Stimulated activated CD8-positive, alpha-beta memory T cell treated with anti-CD3 and anti-CD28 coated beads, Interleukin-15, amount 100 ng/mL, for 4 hours (primary cell): ENCODE measurements around the gene TP53I3.
A peak's percentile ranks its signal among the peaks of the same experiment; 100 is the strongest.
"Not testable (repeated sequence)": the region's sequence is repeated elsewhere in the genome, so short reads cannot be mapped to it uniquely, and the experiment has no call there.

Experiments
- DNase-seq, 2 donors: peaks; one replicate each; pipeline ENCODE4 v3.0.0-alpha.2; 2020; ENCODE audit warnings: low read depth in 2 of 2

TP53I3 gene

DNA sequence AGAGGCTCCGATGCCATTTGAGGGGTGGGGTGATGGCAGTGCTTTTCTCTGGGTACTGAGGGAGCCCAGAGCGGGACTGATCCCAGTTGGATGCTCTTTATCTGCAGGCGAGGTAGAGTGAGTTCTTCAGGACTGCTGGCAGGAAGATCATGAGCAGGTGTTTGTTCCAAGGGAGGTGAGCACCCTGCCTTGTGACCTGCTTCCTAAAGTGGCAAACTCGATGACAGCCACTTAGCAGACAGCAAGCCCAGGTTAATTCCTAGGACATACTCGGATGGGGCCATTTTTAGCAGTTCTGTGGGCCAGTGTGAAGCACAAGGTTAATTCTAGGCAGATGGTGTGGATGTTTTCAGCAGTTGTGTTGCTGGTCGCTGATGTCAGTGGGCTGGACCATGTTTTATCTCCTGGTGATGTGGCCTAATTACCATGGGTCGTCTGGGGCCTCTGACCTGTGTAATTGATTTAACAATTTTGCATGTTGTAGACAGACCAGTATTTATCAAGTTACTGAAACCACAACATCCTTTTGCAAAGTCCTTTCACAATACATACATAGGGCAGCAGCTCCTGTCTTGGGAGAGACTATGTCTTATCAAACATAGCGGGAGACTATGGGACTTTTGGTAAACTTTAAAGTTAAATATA lies 30.1 kb downstream of the TP53I3 start:
- DNase-seq = no peak

GRCh38 chr2:24052951-24053350 lies 31.7 kb downstream of the TP53I3 start:
- no peak for DNase-seq

DNA sequence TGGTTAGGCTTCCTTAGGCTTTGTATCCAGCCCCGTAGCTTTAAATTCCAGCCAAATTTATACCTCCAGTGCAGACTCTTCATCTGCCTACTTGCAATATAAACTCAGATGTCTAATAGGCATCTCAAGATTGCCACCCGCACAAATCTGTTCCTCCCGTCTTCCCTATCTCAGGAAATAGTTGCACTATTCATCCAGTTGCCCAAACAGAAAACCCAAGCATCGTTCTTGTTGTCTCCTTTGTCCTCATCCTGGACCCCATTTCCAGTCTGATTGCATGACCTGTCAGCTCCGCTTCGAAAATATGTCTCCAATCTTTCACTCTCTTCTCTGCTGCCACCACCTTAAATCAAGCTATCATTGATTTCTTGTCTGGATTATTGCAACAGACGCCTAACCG lies 32.8 kb downstream of the TP53I3 start:
- no peak for DNase-seq

DNA sequence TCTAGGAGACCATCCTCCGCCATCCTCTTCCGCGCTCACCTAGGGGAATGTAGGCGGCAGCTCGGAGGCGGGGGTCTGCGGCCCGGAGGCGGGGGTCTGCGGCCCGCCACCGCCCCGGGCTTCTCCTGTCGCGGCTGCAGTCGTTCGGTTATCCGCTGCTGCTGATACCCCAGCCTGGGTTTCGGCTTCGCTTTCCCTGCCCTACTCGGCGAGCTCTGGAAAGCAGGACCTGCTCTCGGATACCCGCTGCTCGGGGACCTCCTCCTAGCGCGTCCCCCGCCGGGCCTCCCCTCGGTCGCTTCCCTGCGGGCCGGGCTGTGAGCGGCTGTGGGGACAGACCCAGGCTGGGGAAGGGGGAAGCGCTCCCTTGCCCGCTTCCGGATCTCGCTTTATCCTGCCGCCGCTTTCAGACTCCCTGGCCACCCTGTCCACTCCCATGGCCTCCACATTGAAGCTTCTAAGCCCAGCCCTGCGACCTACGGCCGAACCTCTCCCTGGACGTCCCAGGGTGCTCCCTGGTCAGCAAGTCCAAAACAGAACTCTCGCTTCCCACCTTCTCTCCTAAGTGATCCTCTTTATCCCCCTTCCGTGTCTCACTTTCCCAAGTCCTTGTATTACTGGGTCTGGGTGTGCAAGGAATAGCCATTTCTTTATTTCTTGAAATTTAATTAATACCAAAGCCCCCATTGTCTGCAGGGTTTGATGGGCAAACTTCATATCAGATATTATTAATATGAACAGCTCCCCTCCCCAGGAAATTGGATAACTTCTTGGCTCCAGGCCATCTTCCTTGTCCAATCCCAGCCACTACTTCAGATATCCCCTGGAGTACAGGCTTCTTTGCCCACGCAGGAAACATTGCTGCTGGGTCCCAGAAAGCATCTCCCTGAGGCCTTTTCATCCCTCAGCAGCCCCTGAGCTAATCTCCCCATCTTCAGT lies 34.3 kb downstream of the TP53I3 start:
- no peak for DNase-seq

GRCh38 chr2:24049485-24050021 lies 35.1 kb downstream of the TP53I3 start, which contains the start of gene FKBP1B:
Gene FKBP1B, plus strand, starts transcription at chr2:24049741. Its CDS starts 109 bp downstream, at chr2:24049850.
- peak in 1 of 2 donors; percentile 26 for DNase-seq

DNA sequence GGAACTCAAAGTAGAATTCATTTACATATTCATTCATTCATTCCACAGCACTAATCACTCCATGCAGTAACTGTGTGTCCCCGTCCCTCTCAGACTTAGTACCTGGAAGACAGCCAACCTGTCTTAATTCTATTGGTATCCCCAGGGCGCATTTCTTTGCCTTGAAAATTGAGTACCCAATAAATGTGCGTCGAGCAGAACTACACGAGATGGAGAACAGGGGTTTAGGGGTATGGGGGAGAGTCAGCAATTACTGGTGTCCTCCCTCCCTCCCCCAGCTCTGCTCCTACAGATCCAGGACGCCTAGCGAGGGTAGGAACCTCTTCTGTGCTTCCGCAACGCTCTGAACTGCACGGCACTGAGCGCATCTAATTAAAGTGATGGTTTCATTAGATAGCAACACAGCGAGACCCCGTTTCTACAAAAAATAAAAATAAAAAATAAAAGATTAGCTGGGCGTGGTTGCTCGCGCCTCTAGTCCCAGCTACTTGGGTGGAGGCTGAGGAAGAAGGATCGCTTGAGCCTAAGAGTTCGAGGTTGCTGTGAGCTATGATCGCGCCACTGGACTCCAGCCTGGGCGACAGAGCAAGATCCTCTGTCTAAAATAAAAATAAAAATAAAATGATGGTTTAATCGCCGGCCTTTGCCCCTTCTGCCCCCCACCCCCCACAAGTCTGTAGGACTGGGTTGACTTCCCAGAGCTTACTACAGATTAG lies 35.7 kb downstream of the TP53I3 start:
- DNase-seq = no peak

- no peak for DNase-seq
Observed at GRCh38 chr2:24047703-24048033, 37.0 kb downstream of the TP53I3 start.

DNA sequence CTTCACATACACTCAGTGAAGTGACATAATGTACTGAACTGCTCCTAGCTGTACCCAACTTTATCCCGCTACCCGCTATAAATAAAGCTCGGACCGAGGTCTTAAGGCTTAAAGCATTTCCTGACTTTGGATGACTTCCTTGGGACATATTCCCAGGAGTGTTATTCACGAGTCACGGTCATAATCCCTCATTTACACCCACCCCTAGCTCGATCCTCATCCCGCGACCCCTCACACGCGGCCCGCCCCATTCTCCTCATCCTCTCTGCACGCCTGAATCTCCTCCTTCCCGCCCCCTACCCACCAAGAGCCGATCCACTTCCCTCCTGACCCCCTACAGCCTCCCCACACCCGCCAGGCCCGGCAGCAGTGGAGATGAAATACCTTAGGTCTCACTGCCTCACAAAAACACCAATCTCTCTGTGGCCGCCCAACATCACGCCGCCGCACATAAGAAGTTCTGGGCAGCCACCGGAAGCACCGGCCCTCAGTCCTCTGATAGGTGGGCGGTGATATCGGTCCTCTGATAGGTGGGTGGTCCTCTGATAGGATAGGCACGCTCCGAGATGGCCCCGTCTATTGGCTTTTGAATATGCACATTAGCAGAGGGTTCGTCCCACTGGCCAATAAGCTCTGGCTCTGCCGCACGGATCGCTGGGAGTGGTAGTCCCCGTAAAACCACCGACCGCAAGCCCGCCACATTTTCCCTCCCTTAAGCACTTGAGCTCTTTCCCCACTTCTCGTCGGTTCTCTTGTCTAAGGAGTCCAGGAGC lies 37.5 kb downstream of the TP53I3 start, which contains the start of gene WDCP:
Gene WDCP, minus strand, starts transcription at position 462 of the 773 bp plus-strand sequence. CDS start 7,897 bp downstream, outside the sequence.
- DNase-seq = peak; percentile 83 to 94

DNA sequence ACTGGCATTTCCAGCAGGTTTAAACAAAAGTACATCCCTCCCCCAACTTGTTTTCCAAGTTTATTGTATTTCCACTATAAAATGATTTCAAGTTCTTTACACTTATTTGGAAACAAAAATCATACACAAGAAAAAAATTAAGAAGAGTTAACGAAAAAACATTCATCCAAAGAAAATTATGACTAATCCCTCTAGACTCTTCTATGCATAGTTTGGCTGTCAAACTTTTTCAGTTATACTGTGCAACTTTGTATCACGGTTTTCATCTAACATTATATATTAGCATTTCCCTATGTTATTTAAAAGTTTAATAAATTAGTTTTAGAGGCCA lies 38.1 kb downstream of the TP53I3 start:
- DNase-seq = no peak

GRCh38 chr2:24045511-24046508 lies 38.8 kb downstream of the TP53I3 start:
- no peak for DNase-seq

DNA sequence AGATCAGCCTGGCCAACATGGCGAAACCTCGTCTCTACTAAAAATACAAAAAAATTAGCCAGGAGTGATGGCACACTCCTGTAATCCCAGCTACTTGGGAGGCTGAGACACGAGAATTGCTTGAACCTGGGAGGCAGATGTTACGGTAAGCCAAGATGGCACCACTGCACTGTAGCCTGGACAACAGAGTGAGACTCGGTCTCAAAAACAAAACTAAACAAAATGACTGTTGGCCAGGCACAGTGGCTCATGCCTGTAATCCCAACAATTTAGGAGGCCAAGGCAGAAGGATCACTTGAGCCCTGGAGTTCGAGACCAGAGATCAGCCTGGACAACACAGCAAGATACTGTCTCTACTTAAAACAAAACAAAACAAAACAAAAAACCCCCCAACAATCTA lies 41.5 kb downstream of the TP53I3 start:
- DNase-seq = not testable (repeated sequence)

GRCh38 chr2:24040511-24040910 lies 44.1 kb downstream of the TP53I3 start:
- no peak for DNase-seq

- DNase-seq = no peak
Observed at GRCh38 chr2:24038786-24039499, 45.7 kb downstream of the TP53I3 start.
